IPS-15b (cell line): ENCODE results near the gene HECTD4.

Source experiments
- H3K27me3 ChIP-seq: one replicate; pipeline ENCODE4 v1.6.1; 2013; ENCODE audit warnings: low read length; ENCODE audit not compliant: control insufficient read depth, insufficient read depth
- H3K36me3 ChIP-seq: one replicate; pipeline ENCODE4 v1.6.1; 2013; ENCODE audit warnings: low read length; ENCODE audit not compliant: control insufficient read depth, insufficient read depth
- H3K4me1 ChIP-seq: one replicate; pipeline ENCODE4 v1.6.1; 2013; ENCODE audit warnings: mild to moderate bottlenecking, low read length; ENCODE audit not compliant: control insufficient read depth, insufficient read depth
- H3K4me3 ChIP-seq: one replicate; pipeline ENCODE4 v1.5.1; 2013; ENCODE audit warnings: low read depth, low read length
- H3K9ac ChIP-seq: one replicate; pipeline ENCODE4 v1.6.1; 2013; ENCODE audit warnings: low read depth, mild to moderate bottlenecking, low read length
- H3K9me3 ChIP-seq: one replicate; pipeline ENCODE4 v1.6.1; 2013; ENCODE audit warnings: mild to moderate bottlenecking, low read length; ENCODE audit not compliant: control insufficient read depth, insufficient read depth

The HECTD4 gene

DNA sequence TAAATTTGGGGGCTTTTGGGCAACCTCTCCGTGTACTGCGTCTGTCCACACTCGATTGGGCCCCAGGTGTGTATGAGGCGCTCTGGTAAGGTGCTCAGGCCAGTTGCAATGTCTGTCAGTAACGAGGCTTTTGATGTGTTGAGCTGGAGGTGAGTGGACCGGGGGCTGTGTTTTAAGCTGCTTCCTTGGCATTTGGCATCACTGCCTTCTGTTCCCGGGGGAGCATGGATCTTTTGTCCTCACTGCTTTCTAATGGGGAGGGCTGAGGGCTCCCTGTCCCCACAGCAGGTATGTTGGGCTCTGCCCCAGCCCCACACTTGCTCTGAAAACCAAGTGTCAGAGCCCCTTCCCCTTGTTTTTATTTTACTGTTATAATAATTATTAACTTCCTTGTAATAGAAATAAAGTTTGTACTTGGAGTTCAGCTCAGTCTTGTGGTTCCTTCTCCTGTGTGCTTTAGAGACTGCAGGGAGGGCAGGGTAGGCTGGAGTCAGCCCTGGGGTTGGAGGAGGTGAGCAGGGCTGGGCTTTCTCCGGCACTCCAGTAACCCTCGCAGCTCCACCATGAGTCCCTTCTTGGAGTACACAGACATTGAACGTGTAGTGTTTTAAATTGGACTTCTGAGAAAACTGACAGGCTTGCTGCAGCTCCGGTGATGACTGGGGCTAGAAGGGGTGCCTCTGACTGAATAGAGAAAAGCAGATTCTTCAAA, 228.9 kb downstream of the HECTD4 start:
- Histone ChIP-seq H3K27me3 (no peaks in the 10 kb centered on the region), H3K4me3 (no peak overlapping the region), H3K9me3 (no peaks in the 10 kb centered on the region), H3K4me1 (no peaks in the 10 kb centered on the region), H3K9ac (no peak overlapping the region), H3K36me3 (peaks cover 33% of the 10 kb centered on the region)

DNA sequence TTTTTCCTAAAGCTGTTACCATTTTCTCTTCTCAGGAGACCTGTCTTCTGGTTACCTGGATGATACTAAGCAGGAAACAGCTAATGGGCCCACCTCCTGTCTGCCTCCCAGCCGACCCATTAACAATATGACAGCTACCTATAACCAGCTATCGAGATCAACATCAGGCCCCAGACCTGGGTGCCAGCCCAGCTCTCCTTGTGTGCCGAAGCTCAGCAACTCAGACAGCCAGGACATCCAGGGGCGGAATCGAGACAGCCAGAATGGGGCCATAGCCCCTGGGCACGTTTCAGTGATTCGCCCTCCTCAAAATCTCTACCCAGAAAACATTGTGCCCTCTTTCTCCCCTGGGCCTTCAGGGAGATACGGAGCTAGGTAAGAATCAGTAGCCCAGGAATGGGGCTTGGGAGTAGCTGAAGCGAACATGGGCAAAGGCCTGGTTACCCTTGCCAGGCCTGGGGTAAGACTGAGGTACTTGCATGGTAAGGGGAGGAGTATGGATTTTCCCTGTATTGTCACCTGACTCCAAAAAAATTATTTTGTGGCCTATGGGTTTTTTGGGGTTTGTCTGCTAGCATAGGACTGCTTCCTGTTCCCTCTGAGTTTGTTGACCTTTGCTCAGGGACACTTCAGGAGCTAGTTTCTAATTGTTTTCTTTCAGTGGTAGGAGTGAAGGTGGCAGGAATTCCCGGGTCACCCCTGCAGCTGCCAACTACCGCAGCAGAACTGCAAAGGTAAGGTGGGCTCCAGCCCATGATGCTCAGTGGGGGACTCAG, 230.3 kb downstream of the HECTD4 start:
- no peak overlapping the region for H3K4me3 ChIP-seq
- H3K4me1 ChIP-seq: no peaks in the 10 kb centered on the region
- H3K27me3 ChIP-seq: no peaks in the 10 kb centered on the region
- H3K36me3 ChIP-seq: peaks cover 33% of the 10 kb centered on the region
- H3K9me3 ChIP-seq: no peaks in the 10 kb centered on the region
- H3K9ac ChIP-seq: no peak overlapping the region

DNA sequence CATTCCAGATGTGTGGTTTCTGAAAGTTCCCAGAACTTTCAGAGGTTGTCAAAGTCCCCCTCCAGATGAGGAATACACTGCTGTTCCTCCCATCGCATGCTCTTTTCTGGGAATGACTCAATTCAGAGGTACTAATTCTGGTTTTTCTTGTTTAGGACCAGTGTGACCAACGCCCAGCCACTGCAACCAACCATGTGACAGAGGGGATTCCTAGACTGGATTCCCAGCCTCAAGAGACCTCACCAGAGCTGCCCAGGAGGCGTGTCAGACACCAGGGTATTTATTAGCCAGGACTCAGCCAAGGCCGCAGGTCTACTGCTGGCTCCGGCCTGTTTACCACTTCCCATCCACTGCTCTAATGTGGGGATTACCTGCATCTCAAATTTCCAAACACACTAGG, 232.6 kb downstream of the HECTD4 start:
- no peaks in the 10 kb centered on the region for H3K9me3 ChIP-seq
- H3K4me3 ChIP-seq: no peak overlapping the region
- no peak overlapping the region for H3K9ac ChIP-seq
- no peaks in the 10 kb centered on the region for H3K4me1 ChIP-seq
- no peaks in the 10 kb centered on the region for H3K27me3 ChIP-seq
- peaks cover 48% of the 10 kb centered on the region for H3K36me3 ChIP-seq

DNA sequence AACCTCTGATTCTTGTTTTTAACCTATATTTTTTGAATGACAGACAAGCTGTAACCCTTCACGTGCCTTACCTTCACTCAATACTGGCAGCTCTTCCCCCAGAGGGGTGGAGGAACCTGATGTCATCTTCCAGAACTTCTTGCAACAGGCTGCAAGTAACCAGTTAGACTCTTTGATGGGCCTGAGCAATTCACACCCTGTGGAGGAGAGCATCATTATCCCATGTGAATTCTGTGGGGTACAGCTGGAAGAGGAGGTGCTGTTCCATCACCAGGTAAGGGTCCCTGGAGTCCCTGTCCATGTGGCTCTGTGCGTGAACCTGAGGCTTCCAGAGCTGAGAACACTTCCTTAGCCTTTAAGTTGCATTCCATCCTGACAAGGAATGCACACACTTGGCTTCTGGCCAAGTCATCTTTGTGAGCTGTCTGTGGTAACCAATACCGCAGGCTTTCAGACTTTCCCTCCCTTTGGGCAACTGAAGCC, 234.2 kb downstream of the HECTD4 start:
- H3K36me3 ChIP-seq: peaks cover 47% of the 10 kb centered on the region
- no peak overlapping the region for H3K4me3 ChIP-seq
- H3K27me3 ChIP-seq: no peaks in the 10 kb centered on the region
- H3K4me1 ChIP-seq: no peaks in the 10 kb centered on the region
- H3K9me3 ChIP-seq: no peaks in the 10 kb centered on the region
- H3K9ac ChIP-seq: no peak overlapping the region

DNA sequence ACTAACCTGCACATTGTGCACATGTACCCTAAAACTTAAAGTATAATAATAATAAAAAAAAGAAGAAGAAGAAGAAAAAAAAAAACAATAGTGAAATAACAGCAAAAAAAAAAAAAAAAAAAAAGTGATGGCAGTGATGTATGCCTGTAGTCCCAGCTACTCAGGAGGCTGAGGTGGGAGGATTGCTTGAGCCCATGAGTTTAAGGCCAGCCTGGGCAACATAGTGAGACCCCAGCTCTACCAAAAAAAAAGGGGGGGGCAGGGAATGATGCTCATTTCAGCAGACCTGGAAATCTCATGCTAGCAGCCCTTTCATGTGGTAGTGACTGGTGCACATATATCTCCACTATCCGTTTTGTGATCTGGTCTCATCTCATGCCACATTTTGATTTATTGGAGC, 236.1 kb downstream of the HECTD4 start:
- no peak overlapping the region for H3K4me3 ChIP-seq
- peaks cover 41% of the 10 kb centered on the region for H3K36me3 ChIP-seq
- H3K9ac ChIP-seq: no peak overlapping the region
- H3K9me3 ChIP-seq: no peaks in the 10 kb centered on the region
- H3K4me1 ChIP-seq: no peaks in the 10 kb centered on the region
- H3K27me3 ChIP-seq: no peaks in the 10 kb centered on the region

DNA sequence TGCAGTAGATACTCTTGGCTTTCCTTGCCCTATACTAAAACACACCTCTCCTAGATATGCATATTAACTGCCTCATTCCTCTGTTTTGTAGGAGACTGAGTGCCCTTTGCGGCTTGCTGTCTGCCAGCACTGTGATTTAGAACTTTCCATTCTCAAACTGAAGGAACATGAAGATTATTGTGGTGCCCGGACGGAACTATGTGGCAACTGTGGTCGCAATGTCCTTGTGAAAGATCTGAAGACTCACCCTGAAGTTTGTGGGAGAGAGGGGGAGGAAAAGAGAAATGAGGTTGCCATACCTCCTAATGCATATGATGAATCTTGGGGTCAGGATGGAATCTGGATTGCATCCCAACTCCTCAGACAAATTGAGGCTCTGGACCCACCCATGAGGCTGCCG, 241.5 kb downstream of the HECTD4 start:
- Histone ChIP-seq H3K27me3 (no peaks in the 10 kb centered on the region), H3K9ac (no peak overlapping the region), H3K4me3 (no peak overlapping the region), H3K36me3 (peaks cover 37% of the 10 kb centered on the region), H3K4me1 (no peaks in the 10 kb centered on the region), H3K9me3 (no peaks in the 10 kb centered on the region)

DNA sequence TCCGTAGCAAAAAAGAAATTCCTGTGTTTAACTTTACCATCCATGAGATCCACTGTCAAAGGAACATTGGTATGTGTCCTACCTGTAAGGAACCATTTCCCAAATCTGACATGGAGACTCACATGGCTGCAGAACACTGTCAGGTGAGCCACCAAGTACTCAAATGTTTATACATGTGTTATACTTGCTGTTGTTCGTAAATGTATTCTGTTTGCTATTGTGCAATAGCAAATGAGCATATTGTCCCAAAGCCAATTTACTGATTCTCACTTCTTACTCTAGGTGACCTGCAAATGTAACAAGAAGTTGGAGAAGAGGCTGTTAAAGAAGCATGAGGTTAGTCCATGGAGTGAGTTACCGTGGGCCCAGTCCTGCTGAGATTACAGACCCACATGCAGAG, 247.5 kb downstream of the HECTD4 start:
- H3K36me3 ChIP-seq: peaks cover 8% of the 10 kb centered on the region
- no peak overlapping the region for H3K4me3 ChIP-seq
- H3K27me3 ChIP-seq: no peaks in the 10 kb centered on the region
- no peaks in the 10 kb centered on the region for H3K4me1 ChIP-seq
- H3K9ac ChIP-seq: no peak overlapping the region
- H3K9me3 ChIP-seq: no peaks in the 10 kb centered on the region

DNA sequence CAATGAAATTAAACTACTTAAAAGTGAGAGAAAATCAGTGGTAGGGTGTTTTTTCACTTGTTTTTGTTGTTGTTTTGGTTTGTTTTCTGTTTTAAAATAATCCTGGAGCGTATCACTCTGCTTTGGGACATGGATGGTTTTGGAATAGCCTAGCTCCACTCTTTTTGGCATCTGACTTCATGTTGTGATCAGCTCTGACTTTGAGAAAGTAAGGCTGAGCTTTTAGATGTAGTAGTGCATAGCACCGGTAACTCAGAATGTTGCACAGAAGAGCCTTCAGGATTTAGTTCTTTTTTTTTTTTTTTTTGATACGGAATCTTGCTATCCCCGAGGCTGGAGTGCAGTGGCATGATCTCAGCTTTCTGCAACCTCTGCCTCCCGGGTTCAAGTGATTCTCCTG, 248.8 kb downstream of the HECTD4 start:
- H3K9ac ChIP-seq: no peak overlapping the region
- H3K36me3 ChIP-seq: peaks cover 2% of the 10 kb centered on the region
- no peaks in the 10 kb centered on the region for H3K9me3 ChIP-seq

DNA sequence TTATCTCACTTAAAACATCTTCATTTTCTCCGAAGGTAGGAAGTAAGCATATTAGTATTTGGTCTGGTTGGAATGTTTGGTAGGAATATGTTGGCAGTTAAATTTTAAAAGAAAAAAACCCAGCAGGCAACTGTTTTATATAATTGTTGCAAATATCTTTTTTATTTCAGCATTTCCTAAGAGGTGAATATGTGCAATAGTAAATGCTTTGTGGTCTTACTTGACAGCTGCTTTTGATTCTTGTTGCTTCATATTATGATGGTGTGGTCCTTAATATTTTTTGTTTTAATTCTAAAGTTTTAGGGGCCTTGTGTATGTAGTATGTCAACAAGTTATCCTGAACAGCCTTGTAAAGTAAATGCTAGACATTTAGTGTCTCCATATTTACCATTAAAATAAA, 250.5 kb downstream of the HECTD4 start:
- Histone ChIP-seq H3K27me3 (no peaks in the 10 kb centered on the region), H3K9me3 (no peaks in the 10 kb centered on the region), H3K36me3 (no peaks in the 10 kb centered on the region), H3K4me1 (no peaks in the 10 kb centered on the region), H3K9ac (no peak overlapping the region), H3K4me3 (no peak overlapping the region)

More for the DNA sequence above, 248.8 kb downstream of the HECTD4 start:
- no peak overlapping the region for H3K4me3 ChIP-seq
- H3K4me1 ChIP-seq: no peaks in the 10 kb centered on the region
- H3K27me3 ChIP-seq: no peaks in the 10 kb centered on the region

DNA sequence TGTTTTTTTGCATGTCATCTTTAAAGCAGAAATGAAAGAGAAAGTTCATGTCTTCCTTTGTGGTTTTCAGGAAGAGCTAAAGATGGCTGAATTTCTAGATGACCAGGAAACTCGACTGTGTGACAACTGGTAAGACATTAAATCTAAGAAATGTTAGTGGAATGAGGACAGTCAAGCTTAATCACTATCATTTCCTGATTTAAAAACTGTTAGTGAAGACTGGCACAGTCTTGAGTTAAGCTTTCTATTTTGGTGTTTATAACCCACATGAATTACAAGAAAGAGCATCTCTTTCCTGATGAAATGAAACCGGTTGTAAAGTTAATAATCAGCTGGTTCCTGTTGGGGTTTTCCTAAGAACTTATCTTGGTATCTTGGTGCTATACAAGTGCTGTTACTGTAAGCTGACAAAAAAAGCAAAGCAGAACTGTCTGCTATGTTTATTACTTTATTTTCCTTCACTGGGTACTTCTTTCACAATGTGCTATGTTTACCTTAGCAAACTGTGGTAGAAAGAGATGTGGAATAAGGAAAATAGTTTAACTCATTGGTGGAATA, 251.7 kb downstream of the HECTD4 start:
- no peak overlapping the region for H3K9ac ChIP-seq
- H3K4me1 ChIP-seq: no peaks in the 10 kb centered on the region
- H3K9me3 ChIP-seq: no peaks in the 10 kb centered on the region
- no peaks in the 10 kb centered on the region for H3K36me3 ChIP-seq
- no peak overlapping the region for H3K4me3 ChIP-seq
- no peaks in the 10 kb centered on the region for H3K27me3 ChIP-seq

DNA sequence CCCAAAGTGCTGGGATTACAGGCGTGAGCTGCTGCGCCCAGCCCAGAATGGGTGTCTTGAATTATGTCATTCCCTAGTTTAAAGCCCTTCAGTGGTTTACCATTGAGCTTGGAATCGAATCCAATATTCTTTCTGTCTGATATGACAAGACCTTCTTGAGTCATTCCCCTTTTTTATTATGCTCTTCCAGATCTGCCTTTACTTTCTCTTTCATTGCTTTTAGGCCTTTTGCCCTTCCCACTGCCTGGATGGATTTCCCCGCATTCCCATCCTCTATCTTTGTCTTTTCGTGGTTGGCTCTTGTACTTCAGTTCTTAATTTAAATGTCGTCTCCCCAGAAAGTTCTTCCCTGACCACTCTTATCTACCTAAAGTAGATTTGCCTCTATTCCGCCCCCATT, 255.3 kb downstream of the HECTD4 start:
- H3K36me3 ChIP-seq: no peaks in the 10 kb centered on the region
- peaks cover 10% of the 10 kb centered on the region for H3K4me1 ChIP-seq
- H3K27me3 ChIP-seq: no peaks in the 10 kb centered on the region
- no peaks in the 10 kb centered on the region for H3K9me3 ChIP-seq
- no peak overlapping the region for H3K4me3 ChIP-seq
- no peak overlapping the region for H3K9ac ChIP-seq

DNA sequence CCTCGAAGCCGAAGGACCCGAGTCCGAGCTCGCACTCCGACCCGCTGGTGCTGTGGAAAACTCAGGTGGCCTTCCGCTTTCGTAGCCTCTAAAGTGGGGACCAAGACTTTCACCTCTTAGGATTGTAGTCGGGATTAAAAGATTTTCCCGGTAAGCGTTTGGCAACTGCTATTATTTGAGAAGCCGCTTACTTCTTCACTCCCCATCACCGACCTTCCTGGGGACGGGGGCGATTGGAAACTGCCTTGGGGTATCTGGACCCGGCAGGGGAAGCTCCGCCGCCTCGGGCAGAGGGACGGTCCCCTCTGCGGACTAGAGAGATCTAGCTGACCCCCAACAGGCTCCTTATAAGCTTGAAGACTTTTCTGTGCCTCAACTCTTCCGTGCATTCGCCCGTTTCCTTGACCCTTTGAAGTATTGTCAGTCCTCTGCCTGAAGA, 256.2 kb downstream of the HECTD4 start:
- Histone ChIP-seq H3K4me3 (peak overlapping the region; percentile 91), H3K9ac (peak overlapping the region; percentile 73), H3K9me3 (no peaks in the 10 kb centered on the region), H3K4me1 (peaks cover 13% of the 10 kb centered on the region), H3K36me3 (no peaks in the 10 kb centered on the region), H3K27me3 (no peaks in the 10 kb centered on the region)
